GM18870 (cell line): ENCODE data around the gene ZNF593.

Experiments used
- ATAC-seq: cut with Tn5 transposase; IDR thresholded peaks from one replicate; pipeline ENCODE4 v1.9.1; 2021; ENCODE audit warnings: moderate library complexity; ENCODE audit not compliant: unreplicated experiment

The ZNF593 gene

GRCh38 chr1:26145960-26146294 lies 23.8 kb upstream of the ZNF593 start:
- no peak for ATAC-seq

DNA sequence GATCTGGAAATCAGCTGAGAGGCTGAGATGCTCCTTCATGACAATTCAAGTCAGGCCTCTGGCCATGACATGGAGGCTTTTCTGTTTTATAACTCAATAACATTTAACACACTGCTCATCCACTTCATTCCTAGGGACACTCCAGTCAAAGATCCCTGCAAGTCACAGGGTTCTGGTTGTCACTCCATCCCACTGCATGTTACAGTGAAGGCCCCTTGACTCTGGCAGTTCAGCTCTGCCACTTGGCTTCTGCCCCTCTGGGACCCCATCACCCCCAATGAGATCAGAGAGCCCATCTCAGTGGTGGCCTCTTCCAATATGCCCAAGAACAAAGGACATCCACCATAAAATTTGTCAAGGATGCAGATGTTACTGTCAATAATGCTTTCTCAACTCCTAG lies 20.8 kb upstream of the ZNF593 start:
- ATAC-seq: no peak

DNA sequence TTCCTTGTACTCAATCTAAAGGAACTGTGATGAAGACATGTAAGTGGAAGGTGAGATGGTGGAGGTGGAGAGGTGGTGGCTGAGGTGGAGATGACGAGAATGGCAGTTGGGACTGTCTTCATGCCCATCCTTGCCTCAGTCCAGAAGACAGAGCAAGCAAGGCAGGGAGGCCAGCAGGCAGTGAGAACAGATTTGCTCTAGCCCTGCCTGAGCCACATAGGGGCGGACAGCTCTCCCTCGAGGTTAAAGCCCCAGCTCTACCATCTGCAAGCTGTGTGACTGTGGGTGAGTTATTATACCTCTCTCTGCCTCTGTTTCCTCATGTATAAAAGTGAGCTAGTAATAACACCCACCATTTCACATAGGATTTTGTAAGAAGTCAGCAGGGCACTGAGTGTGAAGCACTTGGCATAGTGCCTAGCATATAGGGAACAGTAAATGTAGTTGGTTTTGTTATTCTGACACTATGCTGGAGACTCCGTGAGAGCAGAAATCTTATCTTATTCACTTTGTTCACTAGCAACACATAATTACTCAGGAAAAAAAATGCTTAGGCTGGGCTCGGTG lies 15.7 kb upstream of the ZNF593 start:
- ATAC-seq: no peak

GRCh38 chr1:26154750-26155149 lies 15.0 kb upstream of the ZNF593 start:
- no peak for ATAC-seq

- no peak for ATAC-seq
Observed at GRCh38 chr1:26155370-26156284, 14.1 kb upstream of the ZNF593 start.

- ATAC-seq: no peak
Observed at GRCh38 chr1:26156285-26157038, 13.2 kb upstream of the ZNF593 start.

GRCh38 chr1:26158271-26158907 lies 11.3 kb upstream of the ZNF593 start:
- no peak for ATAC-seq

DNA sequence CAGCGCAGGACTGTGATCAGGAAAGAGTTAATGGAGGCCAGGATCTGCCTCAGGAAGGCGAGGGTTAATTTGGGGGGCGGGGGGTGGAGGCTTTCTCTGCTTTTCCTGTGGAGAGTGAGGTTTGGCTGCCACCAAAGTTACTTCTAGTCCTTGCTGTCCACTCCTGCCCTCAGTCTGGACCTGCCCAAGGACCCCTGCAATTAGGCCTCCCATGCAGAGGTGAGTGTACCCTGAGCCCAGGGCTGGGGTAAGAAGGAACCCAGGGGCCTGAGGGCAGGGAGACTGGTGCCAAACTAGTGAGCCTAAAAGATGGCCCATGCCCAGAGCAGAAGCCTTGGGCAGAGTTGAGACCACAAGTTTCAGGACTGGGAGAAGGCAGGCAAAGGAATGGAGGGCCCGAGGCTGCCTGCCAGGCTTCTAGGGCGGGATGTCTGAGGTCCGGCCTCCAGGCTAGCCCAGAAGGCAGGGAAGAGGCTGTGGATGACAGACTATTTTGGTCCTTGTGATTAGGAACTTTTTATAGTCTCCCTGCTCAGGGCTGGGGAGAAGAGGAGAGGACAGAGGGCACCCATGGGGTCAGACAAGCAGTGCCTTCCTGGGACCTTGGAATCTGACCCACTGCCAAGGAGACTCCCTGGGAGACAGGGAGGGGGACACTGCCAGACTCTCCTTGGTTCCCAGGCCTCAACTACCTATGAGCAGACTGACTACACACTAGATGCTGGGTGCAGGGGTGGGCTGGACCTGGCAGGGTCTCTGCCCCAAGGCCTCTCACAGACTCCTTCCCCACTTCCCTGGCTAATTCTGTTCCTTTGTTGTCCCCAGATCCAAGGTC lies 10.6 kb upstream of the ZNF593 start, which contains the start of gene FAM110D:
TSS of gene FAM110D (plus strand) at position 172 of the 835 bp plus-strand sequence. CDS start 2,213 bp downstream, outside the sequence.
- no peak for ATAC-seq

- ATAC-seq: no peak
Observed at GRCh38 chr1:26159743-26160039, 10.0 kb upstream of the ZNF593 start.

- ATAC-seq: no peak
Observed at GRCh38 chr1:26160527-26161414, 8.9 kb upstream of the ZNF593 start.

DNA sequence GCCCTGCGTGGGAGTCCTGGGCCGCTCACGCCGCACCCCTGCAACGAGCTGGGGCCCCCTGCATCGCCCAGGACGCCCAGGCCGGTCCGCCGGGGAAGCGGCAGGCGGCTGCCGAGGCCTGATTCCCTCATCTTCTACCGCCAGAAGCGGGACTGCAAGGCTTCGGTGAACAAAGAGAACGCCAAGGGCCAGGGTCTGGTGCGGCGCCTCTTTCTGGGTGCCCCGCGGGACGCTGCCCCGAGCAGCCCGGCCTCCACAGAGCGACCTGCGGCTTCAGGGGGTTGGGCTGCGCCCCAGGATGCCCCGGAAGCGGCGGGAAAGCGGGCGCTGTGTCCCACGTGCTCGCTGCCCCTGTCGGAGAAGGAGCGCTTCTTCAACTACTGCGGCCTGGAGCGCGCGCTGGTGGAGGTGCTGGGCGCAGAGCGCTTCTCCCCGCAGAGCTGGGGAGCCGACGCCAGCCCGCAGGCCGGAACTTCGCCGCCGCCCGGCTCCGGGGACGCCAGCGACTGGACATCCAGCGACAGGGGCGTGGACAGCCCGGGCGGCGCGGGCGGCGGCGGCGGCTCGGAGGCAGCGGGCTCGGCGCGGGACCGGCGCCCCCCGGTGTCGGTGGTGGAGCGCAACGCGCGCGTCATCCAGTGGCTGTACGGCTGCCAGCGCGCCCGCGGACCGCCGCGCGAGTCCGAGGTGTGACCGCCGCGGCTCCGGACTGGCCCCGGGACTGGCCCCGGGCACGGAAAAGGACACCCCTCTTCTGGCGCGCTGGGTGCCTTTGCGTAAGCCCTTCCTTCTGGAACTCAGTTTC lies 8.1 kb upstream of the ZNF593 start:
- ATAC-seq: no peak

- ATAC-seq: no peak
Observed at GRCh38 chr1:26162220-26162709, 7.4 kb upstream of the ZNF593 start.

DNA sequence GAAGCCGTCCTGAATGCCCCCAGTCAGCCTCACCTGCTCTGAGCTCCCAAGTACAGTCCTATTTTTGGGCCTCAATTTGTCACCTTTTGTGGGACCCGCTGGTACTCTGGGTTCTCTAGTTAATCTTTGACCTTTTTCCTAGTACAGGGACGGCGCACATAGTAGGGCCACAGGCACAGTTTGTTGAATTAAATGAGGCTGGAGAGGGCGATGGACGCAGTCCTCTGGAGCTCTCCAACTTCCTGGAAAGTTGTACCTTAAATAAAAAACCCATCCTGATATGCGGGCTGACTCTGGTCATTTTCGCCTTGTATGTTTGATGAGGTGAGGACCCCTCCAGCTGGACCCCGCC lies 6.0 kb upstream of the ZNF593 start:
- ATAC-seq: no peak

DNA sequence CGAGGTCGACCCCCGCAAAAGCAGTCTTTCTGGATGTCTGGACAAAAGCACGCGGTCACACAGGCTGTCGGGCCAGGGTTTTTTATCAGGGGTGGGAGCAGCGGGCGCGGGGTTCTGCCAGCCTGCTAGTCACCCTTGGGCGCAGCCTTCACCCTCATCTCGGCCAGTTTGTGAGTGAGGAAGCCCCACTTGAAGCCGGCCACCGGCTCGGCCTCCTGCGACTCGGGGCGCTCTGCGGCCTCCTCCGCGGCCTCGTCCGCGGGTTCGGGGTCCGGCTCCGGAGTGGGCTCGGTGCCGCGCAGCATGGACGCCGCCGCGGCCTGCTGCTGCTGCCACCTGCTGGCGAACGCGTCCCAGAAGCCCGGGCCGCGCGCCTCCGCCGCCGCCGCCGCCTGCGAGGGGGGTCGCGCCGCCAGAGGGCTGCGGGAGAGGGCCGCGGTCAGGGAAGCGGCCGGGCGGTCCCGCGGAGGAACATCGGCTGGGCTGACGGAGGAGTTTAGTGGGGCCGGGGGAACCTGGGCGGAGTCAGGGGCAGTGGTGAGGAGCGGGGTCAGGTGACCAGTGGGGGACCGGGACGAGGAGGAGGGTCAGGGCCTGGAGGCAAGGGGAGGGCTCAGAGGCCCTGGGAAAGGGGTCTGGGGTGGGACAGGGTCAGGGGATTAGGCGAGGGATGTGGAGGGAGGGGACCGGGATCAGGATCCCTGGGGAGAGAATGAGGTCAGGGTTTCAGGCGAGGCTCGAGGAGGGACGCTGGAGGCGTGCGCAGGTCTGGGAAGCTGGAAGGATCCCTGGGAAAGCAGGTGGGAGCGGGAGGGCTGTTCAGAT lies 5.5 kb upstream of the ZNF593 start:
- ATAC-seq: no peak

DNA sequence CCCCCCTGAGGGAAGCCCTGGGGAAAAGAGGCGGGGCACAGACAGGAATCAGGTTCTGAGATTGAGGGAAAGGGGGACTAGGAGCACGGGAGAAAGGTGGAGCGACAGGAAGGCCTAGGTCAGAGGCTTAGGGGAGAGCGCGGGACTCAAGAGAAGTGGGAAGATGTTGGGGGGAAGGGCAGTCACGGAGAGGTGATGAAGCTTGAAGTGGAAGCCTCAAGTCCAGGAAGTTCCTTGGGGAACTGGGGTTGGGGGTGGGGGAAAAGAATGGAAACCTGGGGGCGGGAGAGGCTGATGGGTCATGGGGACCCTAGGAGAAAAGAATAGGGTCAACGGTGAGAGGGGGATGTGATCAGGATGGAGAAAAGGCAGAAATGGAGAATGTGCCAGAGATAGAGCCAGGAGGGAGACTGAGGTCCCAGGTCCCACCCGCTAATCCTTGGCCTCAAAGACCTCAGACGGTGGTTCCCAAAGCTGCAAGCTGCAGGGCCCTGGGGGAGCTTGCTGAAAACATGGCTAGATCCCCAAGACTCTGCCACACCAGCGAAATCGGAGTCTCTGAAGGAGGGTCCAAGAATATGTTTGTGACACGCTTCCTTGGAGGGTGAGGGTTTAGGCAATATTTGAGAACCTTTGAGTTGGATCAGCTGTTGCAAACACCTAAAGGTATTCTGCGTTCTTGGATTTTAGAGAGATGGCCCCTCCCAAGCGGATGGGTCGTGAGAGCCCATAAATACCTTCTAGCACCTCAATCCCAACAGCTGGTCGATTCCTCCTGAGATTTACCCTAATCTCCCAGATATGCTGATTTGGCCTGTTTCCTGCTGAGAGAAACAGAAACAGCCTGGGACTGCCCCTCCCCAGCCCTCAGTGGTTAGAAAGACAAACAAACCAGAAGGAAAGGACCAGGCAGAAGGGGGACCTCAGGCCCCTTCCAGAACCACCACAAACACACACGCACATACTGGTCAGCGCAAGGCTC lies 4.6 kb upstream of the ZNF593 start:
- no peak for ATAC-seq

- ATAC-seq: no peak
Observed at GRCh38 chr1:26166719-26167281, 2.9 kb upstream of the ZNF593 start.
